ENCODE results near the gene AXIN2.

Gene AXIN2

DNA sequence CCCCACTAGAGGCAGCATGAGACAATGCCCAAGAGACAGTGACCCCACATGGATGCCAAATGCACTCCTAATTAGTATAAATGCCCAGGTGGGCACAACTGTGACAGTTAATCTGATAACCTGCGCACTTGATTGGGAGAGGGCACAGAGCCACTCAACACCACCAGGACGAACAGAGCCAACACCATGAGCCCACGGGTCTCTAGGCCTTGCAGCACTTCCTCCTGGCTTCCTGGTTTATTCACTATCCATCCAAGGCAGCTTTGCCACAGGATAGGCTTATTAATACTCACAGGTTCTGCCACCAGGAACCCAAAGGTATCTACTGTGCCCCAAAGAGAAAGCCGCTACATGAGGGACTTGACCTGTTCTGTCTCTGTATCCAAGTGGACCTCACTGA is 14.9 kb downstream of the AXIN2 start:
- Histone ChIP-seq H3K27ac (ENCODE audit: low read depth, low read length, poor library complexity, severe bottlenecking) (no peak overlapping the region), H3K9ac (ENCODE audit: low read length) (no peak overlapping the region), H3K36me3 (ENCODE audit: insufficient read depth, low read length) (no peaks in the 10 kb centered on the region)

DNA sequence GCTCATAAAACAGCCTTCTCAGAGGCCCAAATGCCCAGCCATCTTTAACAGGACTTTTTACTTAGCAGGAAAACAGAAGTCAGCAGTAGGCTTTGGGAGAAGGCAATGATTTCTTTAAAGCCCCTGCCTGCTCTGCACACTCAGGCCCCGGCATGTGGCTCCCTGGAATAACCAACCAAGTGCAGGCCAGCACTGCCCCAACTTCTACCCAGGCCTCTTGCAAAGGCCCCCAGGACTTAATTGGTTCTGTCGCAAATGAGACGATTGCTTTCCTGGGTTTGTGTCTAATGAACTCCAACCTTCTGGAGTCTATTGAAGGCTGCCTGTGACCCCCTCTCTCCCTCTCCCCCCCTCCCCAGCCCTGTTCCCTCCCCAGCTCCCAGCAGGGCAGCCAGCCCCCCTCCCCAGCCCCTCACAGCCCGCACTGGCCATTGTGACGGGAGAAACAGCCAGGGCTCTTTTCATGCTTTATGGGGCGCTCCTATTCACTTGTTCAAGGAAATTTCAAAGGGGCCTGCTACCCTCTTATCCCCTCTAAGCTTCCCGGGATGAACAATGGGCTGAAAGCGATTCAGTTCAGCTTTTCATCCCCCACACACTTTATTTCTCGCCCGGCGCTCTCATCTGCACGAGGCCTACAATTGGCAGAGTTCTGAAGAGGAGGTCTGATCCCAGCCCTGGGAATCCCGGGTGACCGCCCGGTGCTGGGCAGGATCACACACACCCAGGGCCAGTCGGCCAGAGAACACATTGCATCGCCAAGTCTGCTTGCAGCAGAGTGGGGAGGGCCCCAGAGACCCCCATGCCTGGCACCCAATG is 15.5 kb downstream of the AXIN2 start:
- Histone ChIP-seq H3F3A (ENCODE audit: insufficient read depth, low read length) (no peaks in the 10 kb centered on the region), H2AFZ (ENCODE audit: low read length) (no peak overlapping the region), H3K79me2 (ENCODE audit: insufficient read depth, low read length) (no peaks in the 10 kb centered on the region), H3K9ac (ENCODE audit: low read length) (no peak overlapping the region), H3K36me3 (ENCODE audit: insufficient read depth, low read length) (no peaks in the 10 kb centered on the region), H4K20me1 (ENCODE audit: insufficient read depth, low read length) (no peaks in the 10 kb centered on the region), H3K4me3 (ENCODE audit: low read depth, low read length, poor library complexity, severe bottlenecking) (no peak overlapping the region), H3K27ac (ENCODE audit: low read depth, low read length, poor library complexity, severe bottlenecking) (no peak overlapping the region), H3K4me2 (ENCODE audit: low read length) (no peak overlapping the region), H3K4me1 (ENCODE audit: insufficient read depth, low read length, severe bottlenecking) (no peaks in the 10 kb centered on the region), H3K9me3 (ENCODE audit: low read length) (no peaks in the 10 kb centered on the region), H3K9me2 (ENCODE audit: low read depth, low read length) (no peaks in the 10 kb centered on the region), H3K27me3 (ENCODE audit: insufficient read depth, low read length) (no peaks in the 10 kb centered on the region)
- TF ChIP-seq, protein P1, sequence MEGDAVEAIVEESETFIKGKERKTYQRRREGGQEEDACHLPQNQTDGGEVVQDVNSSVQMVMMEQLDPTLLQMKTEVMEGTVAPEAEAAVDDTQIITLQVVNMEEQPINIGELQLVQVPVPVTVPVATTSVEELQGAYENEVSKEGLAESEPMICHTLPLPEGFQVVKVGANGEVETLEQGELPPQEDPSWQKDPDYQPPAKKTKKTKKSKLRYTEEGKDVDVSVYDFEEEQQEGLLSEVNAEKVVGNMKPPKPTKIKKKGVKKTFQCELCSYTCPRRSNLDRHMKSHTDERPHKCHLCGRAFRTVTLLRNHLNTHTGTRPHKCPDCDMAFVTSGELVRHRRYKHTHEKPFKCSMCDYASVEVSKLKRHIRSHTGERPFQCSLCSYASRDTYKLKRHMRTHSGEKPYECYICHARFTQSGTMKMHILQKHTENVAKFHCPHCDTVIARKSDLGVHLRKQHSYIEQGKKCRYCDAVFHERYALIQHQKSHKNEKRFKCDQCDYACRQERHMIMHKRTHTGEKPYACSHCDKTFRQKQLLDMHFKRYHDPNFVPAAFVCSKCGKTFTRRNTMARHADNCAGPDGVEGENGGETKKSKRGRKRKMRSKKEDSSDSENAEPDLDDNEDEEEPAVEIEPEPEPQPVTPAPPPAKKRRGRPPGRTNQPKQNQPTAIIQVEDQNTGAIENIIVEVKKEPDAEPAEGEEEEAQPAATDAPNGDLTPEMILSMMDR (IDR thresholded peaks at IDR 0.05; ENCODE audit: low read length): no peak
- TF ChIP-seq EZH2 (IDR thresholded peaks at IDR 0.05; ENCODE audit: borderline replicate concordance, low read length): no peak

More for the DNA sequence above, 14.9 kb downstream of the AXIN2 start:
- Histone ChIP-seq H3K9me2 (ENCODE audit: low read depth, low read length) (no peaks in the 10 kb centered on the region), H3K4me1 (ENCODE audit: insufficient read depth, low read length, severe bottlenecking) (no peaks in the 10 kb centered on the region), H3K27me3 (ENCODE audit: insufficient read depth, low read length) (no peaks in the 10 kb centered on the region), H2AFZ (ENCODE audit: low read length) (no peak overlapping the region), H3K79me2 (ENCODE audit: insufficient read depth, low read length) (no peaks in the 10 kb centered on the region), H3F3A (ENCODE audit: insufficient read depth, low read length) (no peaks in the 10 kb centered on the region), H3K4me3 (ENCODE audit: low read depth, low read length, poor library complexity, severe bottlenecking) (no peak overlapping the region), H3K4me2 (ENCODE audit: low read length) (no peak overlapping the region), H3K9me3 (ENCODE audit: low read length) (no peaks in the 10 kb centered on the region), H4K20me1 (ENCODE audit: insufficient read depth, low read length) (no peaks in the 10 kb centered on the region)
- TF ChIP-seq, protein P1 (IDR thresholded peaks at IDR 0.05; ENCODE audit: low read length): no peak
- TF ChIP-seq EZH2 (IDR thresholded peaks at IDR 0.05; ENCODE audit: borderline replicate concordance, low read length): no peak

DNA sequence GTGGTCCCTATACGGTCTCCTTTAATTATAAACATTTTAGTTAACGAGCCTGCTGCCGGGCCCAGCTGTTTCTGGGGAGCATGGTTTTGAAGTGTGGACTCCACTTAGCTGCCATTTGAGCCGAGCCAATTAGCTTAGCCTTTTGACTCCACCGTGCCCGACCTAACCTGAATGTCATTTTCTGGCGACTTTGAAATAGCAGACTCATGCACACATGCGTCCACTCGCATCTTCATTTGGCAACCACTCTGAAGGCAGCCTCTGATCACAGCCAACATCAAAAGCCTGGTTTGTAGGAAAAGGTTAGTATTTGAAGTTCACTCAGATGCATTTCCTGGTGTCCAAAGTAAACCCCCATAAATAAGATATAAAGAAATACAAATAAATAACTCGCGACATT is 16.8 kb downstream of the AXIN2 start:
- H3K79me2 ChIP-seq (ENCODE audit: insufficient read depth, low read length): no peaks in the 10 kb centered on the region
- no peaks in the 10 kb centered on the region for H3K27me3 ChIP-seq (ENCODE audit: insufficient read depth, low read length)
- H3K9me3 ChIP-seq (ENCODE audit: low read length): no peaks in the 10 kb centered on the region
- H4K20me1 ChIP-seq (ENCODE audit: insufficient read depth, low read length): no peaks in the 10 kb centered on the region
- no peak overlapping the region for H2AFZ ChIP-seq (ENCODE audit: low read length)
- no peaks in the 10 kb centered on the region for H3K4me1 ChIP-seq (ENCODE audit: insufficient read depth, low read length, severe bottlenecking)
- H3K4me2 ChIP-seq (ENCODE audit: low read length): no peak overlapping the region
- H3K9me2 ChIP-seq (ENCODE audit: low read depth, low read length): no peaks in the 10 kb centered on the region
- H3K4me3 ChIP-seq (ENCODE audit: low read depth, low read length, poor library complexity, severe bottlenecking): no peak overlapping the region
- no peaks in the 10 kb centered on the region for H3K36me3 ChIP-seq (ENCODE audit: insufficient read depth, low read length)
- H3K27ac ChIP-seq (ENCODE audit: low read depth, low read length, poor library complexity, severe bottlenecking): no peak overlapping the region
- TF ChIP-seq, protein P1 (IDR thresholded peaks at IDR 0.05; ENCODE audit: low read length): no peak
- no peak for TF ChIP-seq EZH2 (IDR thresholded peaks at IDR 0.05; ENCODE audit: borderline replicate concordance, low read length)
- no peaks in the 10 kb centered on the region for H3F3A ChIP-seq (ENCODE audit: insufficient read depth, low read length)
- no peak overlapping the region for H3K9ac ChIP-seq (ENCODE audit: low read length)

Measured in OCI-LY1 (cell line).